HG03280 (cell line): Measurements from ENCODE around the gene GRM8.

Source experiments
- ATAC-seq: cut with Tn5 transposase; IDR thresholded peaks from one replicate; pipeline ENCODE4 v1.9.1; 2021; ENCODE audit warnings: mild to moderate bottlenecking, moderate library complexity; ENCODE audit not compliant: unreplicated experiment

GRM8 gene

GRCh38 chr7:127252778-127253280 lies at the start of gene GRM8:
Gene GRM8, minus strand, starts transcription at chr7:127252941.
- ATAC-seq: no peak

GRCh38 chr7:127290801-127291361 lies 38.1 kb upstream of the GRM8 start:
- no peak for ATAC-seq

- ATAC-seq: no peak
These were observed 37.4 kb upstream of the GRM8 start for GRCh38 chr7:127290116-127290655.

GRCh38 chr7:127287133-127287532 lies 34.4 kb upstream of the GRM8 start:
- ATAC-seq: no peak

- ATAC-seq: no peak
These were observed 17.4 kb upstream of the GRM8 start for GRCh38 chr7:127270093-127270492.

- ATAC-seq: no peak
These were observed 13.3 kb upstream of the GRM8 start for GRCh38 chr7:127266047-127266446.

- ATAC-seq: no peak
These were observed 11.5 kb upstream of the GRM8 start for GRCh38 chr7:127264219-127264618.

GRCh38 chr7:127258111-127258510 lies 5.4 kb upstream of the GRM8 start:
- no peak for ATAC-seq

- no peak for ATAC-seq
These were observed 4.3 kb upstream of the GRM8 start for GRCh38 chr7:127257086-127257485.

- no peak for ATAC-seq
These were observed 3.4 kb upstream of the GRM8 start for GRCh38 chr7:127256041-127256725.

- ATAC-seq: no peak
These were observed 1.5 kb upstream of the GRM8 start for GRCh38 chr7:127254163-127254684.

- peak; percentile 88 for ATAC-seq
These were observed 781 bp upstream of the GRM8 start for GRCh38 chr7:127253281-127254162.

GRCh38 chr7:127252377-127252713 lies 396 bp downstream of the GRM8 start:
- no peak for ATAC-seq

GRCh38 chr7:127251465-127252376 lies 1.0 kb downstream of the GRM8 start:
- no peak for ATAC-seq

- ATAC-seq: no peak
These were observed 1.7 kb downstream of the GRM8 start for GRCh38 chr7:127251036-127251464.

GRCh38 chr7:127250312-127251035 lies 2.3 kb downstream of the GRM8 start:
- ATAC-seq: no peak

- no peak for ATAC-seq
These were observed 7.1 kb downstream of the GRM8 start for GRCh38 chr7:127245607-127246006.

GRCh38 chr7:127245002-127245401 lies 7.7 kb downstream of the GRM8 start:
- no peak for ATAC-seq

- ATAC-seq: peak; percentile 58
These were observed 12.9 kb downstream of the GRM8 start for GRCh38 chr7:127239814-127240213.
